ENCODE measurements around the gene INCA1. TPM values are rescaled to one million over a fixed set of nuclear protein-coding genes. Genes with fewer than 3 reads are reported as not detected.

The INCA1 gene
- total and polyA plus RNA-seq, 8 donors, result 0.28 to 2.4 (median 0.41) TPM

- H3K9me3 ChIP-seq, result no peaks in the 10 kb centered on the region
- ATAC-seq (no peak), FAIRE-seq (no peak), DNase-seq (no peak)
- intact Hi-C loops (cut with DNase I), result no loop called here
- peaks cover 5 to 15% (median 6%) of the 10 kb centered on the region in 3 donors for H3K36me3 ChIP-seq
- no peak overlapping the region for H3K27ac ChIP-seq
- TF ChIP-seq CTCF (IDR thresholded peaks at IDR 0.05), result no peak
- H3K27me3 ChIP-seq, result no peaks in the 10 kb centered on the region
- no peaks in the 10 kb centered on the region for H3K4me1 ChIP-seq
- 47 to 53% methylated on average over 3 of the region's 3 CpGs for WGBS, 2 donors
- no peak overlapping the region for H3K4me3 ChIP-seq
These were observed 39.2 kb downstream of the INCA1 start for GRCh38 chr17:4958102-4958501.

- WGBS, 2 donors, result 66 to 76% methylated on average over 10 of the region's 10 CpGs
- H3K27me3 ChIP-seq, result no peaks in the 10 kb centered on the region
- DNase-seq (peak in 3 of 6 donors; percentile 27 to 79 (median 67)), ATAC-seq (peak in 2 of 4 donors; percentile 50 to 51), FAIRE-seq (no peak)
- no peaks in the 10 kb centered on the region for H3K9me3 ChIP-seq
- H3K4me1 ChIP-seq, result no peaks in the 10 kb centered on the region
- intact Hi-C loops (cut with DNase I), result no loop called here
- peak in 2 of 4 donors; percentile 12 to 18 for TF ChIP-seq CTCF (IDR thresholded peaks at IDR 0.05)
- peaks cover 5 to 15% (median 6%) of the 10 kb centered on the region in 3 donors for H3K36me3 ChIP-seq
- no peak overlapping the region for H3K4me3 ChIP-seq
- H3K27ac ChIP-seq, result no peak overlapping the region
These were observed 40.7 kb downstream of the INCA1 start for GRCh38 chr17:4956493-4957061.

- ATAC-seq (no peak), FAIRE-seq (no peak), DNase-seq (peak in 2 of 6 donors; percentile 21 to 36)
- Histone ChIP-seq H3K36me3 (peaks cover 5 to 13% (median 6%) of the 10 kb centered on the region in 3 donors), H3K27me3 (no peaks in the 10 kb centered on the region), H3K4me3 (no peak overlapping the region), H3K27ac (no peak overlapping the region), H3K4me1 (peaks cover 0 to 3% (median 0%) of the 10 kb centered on the region in 3 donors), H3K9me3 (no peaks in the 10 kb centered on the region)
- intact Hi-C loops (cut with DNase I), result no loop called here
- no peak for TF ChIP-seq CTCF (IDR thresholded peaks at IDR 0.05)
- 93 to 95% methylated on average over 8 of the region's 8 CpGs for WGBS, 2 donors
These were observed 42.2 kb downstream of the INCA1 start for GRCh38 chr17:4955091-4955490.

GRCh38 chr17:4953451-4953961 is 43.8 kb downstream of the INCA1 start:
- 73 to 74% methylated on average over 14 of the region's 14 CpGs for WGBS, 2 donors
- ATAC-seq, result no peak
- Histone ChIP-seq H3K36me3 (no peaks in the 10 kb centered on the region), H3K4me3 (no peak overlapping the region), H3K9me3 (no peaks in the 10 kb centered on the region), H3K4me1 (peaks cover 0 to 3% (median 0%) of the 10 kb centered on the region in 3 donors), H3K27me3 (no peaks in the 10 kb centered on the region), H3K27ac (no peak overlapping the region)
- no peak for DNase-seq
- TF ChIP-seq CTCF (IDR thresholded peaks at IDR 0.05), result no peak
- intact Hi-C loops (cut with DNase I), result no loop called here
- no peak for FAIRE-seq

- intact Hi-C loops (cut with DNase I), result no loop called here
- ATAC-seq, result no peak
These were observed 45.8 kb downstream of the INCA1 start for GRCh38 chr17:4951486-4951885.

More at GRCh38 chr17:4951486-4951885, 45.8 kb downstream of the INCA1 start:
- H3K27me3 ChIP-seq, result no peaks in the 10 kb centered on the region
- no peak overlapping the region for H3K27ac ChIP-seq
- H3K9me3 ChIP-seq, result no peaks in the 10 kb centered on the region
- 62 to 68% methylated on average over 3 of the region's 3 CpGs for WGBS, 2 donors
- H3K4me3 ChIP-seq, result no peak overlapping the region
- no peak for FAIRE-seq
- H3K4me1 ChIP-seq, result peaks cover 0 to 5% (median 0%) of the 10 kb centered on the region in 3 donors
- H3K36me3 ChIP-seq, result no peaks in the 10 kb centered on the region
- DNase-seq, result peak in 1 of 6 donors; percentile 13
- TF ChIP-seq CTCF (IDR thresholded peaks at IDR 0.05), result no peak

All from pancreas (tissue), 10 donors.